AG09319 (cell line): ENCODE results near the gene EHD3.

Experiments used
- DNase-seq: peaks from one replicate; pipeline ENCODE4 v3.0.0-alpha.2; 2010; ENCODE audit warnings: low read depth; ENCODE audit errors: extremely low read depth
- TF ChIP-seq, protein P1 (sequence below): IDR thresholded peaks from 2 replicates; pipeline ENCODE4 v1.5.1; 2011; ENCODE audit warnings: low read depth, mild to moderate bottlenecking, inconsistent platforms, low read length, moderate library complexity

Gene EHD3

DNA sequence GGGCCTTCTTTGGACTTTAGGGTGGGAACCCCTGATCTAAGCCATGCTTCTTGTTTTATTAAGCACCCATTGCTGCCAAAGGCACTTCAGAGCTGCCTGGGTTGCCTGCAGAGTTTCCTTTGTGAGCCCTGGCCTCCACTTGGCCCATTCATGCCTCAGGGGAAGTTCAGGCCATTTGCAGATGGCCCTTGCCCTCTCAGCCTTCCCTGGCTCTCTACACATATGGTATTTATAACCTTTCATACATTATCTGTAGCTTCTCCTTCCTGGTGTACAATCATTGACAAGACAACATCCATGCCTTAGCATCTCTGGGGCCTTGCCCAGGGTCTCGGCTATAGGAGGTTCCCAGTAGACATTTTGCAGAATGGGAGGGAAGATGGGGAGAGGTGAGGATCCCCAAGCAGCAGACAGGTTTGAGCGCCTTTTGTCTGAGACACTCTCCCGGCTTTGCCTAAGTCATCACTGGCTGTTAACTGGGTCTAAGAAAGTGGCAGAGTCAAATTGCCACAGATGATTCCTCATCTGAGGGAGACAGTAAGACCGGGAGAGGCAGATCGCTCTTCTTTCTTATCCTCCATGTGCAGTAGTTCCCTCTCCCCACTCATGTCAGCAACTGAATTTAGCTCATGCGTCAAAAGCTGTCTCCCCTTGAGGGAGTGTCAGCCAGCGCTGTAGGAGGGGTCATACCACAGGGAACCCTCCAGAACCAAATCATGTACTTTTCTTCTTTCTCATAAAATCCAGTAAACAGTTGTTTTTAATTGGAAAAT is 2.7 kb downstream of the EHD3 start:
- no peak for DNase-seq

DNA sequence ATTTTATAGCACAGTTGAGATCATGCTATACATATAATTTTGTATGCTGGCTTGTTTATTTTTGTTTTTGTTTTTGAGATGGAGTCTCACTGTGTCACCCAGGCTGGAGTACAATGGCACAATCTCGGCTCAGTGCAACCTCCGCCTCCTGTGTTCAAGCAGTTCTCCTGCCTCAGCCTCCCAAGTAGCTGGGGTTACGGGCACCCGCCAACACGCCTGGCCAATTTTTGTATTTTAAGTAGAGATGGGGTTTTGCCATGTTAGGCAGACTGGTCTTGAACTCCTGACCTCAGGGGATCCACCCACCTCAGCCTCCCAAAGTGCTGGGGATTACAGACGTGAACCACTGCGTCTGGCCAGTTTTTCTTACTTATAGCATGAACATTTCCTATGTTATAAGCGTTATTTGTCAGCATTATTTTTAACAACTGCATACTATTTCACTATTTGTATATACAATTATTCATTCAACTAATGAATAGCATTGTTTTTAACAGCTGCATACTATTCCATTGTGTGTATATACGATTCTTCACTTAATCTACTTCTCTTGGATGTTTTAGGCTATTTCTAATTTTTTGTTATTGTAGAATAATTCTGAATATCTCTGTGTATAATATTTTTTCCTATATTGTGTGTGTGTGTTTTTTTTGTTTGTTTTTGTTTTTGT is 3.5 kb downstream of the EHD3 start:
- no peak for DNase-seq
- TF ChIP-seq, protein P1, sequence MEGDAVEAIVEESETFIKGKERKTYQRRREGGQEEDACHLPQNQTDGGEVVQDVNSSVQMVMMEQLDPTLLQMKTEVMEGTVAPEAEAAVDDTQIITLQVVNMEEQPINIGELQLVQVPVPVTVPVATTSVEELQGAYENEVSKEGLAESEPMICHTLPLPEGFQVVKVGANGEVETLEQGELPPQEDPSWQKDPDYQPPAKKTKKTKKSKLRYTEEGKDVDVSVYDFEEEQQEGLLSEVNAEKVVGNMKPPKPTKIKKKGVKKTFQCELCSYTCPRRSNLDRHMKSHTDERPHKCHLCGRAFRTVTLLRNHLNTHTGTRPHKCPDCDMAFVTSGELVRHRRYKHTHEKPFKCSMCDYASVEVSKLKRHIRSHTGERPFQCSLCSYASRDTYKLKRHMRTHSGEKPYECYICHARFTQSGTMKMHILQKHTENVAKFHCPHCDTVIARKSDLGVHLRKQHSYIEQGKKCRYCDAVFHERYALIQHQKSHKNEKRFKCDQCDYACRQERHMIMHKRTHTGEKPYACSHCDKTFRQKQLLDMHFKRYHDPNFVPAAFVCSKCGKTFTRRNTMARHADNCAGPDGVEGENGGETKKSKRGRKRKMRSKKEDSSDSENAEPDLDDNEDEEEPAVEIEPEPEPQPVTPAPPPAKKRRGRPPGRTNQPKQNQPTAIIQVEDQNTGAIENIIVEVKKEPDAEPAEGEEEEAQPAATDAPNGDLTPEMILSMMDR: no peak

More for the DNA sequence above, 2.7 kb downstream of the EHD3 start:
- TF ChIP-seq, protein P1: no peak

DNA sequence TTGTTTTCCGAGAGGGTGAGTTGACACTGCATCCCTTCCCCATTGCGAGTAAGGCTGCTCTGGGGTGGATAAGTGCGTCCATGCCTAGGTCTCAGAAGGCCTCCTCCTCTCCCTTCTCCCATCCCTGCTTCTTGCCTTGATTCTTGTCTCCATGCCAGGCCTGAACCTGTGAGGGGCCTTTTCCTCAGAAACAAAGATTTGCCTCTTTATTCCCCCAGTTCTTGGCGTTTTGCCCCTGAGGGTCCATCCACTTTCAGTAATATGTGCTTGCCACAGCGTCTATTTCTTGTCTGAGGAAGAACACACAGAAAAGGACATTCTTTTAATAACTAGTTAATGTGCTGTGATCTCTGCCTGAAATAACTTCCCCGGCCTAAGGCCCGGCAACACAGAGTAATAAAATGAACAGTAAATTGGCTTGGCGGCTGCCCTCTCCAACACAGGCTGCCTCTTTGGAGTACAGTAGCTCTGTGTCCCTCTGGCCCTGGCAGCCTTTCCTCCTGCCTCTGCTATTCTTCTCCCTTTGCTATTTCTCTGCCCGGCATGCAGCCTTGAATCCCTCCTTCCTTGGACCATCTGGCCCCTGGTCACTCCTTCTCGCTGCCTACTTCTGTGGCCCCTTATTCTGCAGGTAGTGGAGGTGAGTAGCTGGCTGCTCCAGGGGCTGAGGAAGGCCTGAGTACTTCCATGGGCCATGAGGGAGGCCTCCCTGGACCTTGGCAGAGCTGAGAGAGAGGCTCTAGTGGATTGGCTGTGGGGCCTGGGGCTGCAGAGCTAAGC is 4.4 kb downstream of the EHD3 start:
- TF ChIP-seq, protein P1: no peak
- DNase-seq: no peak

DNA sequence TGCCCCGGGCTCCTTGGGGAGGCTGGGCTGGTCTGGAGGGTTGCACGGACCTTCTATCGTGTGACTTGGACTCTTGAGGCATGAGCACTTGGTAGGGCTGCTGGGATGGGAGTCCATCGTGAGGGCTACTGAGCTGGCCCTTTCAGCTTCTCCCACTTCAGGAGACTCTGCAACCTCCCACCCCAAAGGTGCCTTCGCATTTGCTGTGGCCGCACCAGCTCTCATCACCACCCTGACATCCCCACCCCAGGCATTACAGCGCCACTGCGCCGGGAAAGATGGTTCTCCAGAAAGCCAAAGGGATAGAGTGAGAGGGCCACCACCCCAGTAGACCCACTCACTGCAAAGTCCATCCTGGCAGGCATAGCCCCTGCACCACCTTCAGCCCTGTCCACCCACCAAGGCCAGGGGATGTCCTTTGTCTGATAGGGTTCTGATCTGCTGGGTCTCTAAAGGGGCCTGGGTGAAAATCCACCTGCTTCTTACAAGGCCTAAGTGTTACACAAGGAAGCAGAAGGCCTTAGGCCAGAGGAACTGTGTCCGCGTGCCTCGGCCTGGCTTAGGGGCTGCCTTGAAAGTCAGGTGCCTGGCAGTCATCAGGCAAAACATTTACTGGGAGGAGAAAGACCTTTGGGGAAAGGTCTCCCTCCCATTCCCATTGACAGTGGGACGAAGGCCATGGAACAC is 5.1 kb downstream of the EHD3 start:
- TF ChIP-seq, protein P1: no peak
- DNase-seq: no peak

DNA sequence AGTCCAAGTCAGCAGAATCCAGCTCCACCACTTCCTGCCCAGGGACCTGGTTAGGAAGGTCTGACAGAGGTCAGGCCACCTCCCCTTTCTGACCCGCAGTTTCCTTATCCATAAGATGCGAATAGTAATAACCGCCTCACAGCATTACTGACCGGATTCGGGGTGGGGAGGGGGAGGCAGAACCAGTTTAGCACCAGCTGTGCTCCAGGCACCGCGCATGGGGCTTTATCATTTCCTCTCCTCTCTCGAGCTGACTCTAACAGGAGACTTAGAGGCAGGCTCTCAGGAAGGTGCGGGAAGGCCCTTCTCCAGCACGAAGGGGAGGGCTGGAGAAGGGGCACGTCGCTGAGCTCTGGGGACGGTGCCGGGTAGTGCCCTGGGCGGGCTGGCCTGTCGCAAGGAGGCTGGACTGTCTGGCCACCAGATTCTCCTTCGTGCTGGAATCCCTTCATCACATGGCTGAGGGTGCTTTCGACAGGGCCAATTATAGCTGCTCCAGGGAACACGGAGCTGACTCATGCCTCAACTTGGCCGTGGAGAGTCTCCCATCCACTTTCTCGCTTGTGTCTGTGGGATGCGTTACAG is 5.7 kb downstream of the EHD3 start:
- DNase-seq: no peak
- TF ChIP-seq, protein P1: no peak

DNA sequence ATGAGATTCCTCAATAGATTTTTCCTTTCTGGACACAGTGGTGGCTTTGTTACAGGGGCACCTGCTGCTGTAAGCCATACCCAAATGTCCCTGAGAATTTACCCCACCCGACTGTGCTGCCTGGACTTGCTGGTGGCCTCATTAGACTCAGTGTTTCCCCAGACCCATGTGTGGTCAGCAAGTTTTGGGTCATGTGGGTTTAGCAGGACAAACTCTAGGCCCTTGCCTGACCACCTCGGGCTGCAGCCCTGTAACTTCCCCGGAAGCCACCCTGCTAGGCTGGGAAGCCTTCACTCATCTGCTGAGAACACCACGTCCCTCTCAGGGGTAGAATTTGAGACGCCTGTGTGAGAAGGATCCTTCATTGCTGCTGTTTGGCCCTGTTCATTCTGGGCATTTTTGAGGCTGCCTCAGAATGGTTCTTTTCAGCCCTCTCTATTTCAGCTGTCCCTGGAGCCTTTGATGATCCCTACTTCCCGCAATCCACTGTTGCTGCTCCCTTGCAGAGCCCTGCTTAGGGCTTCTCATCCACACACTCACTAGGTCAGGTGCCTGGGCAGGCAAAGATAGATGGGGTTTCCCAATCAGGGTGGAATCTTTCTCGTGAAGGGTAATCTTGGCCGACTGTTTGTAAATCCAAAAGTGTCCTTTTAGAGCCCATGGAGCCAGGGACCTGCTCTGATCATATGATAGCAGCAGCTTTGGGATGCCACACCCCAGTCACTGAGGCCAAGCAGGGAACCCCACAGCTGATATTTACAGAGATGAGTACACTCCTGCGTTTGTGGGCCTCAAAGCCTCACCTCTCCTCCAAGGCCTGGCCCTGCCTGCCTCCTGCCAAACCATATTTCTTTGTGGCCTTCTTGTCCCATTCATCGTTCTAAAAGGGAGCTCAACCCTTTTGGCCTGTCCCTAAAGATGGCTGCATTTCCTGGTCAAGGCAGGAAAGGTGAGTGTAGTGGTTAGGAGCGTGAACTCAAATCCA is 6.7 kb downstream of the EHD3 start:
- TF ChIP-seq, protein P1: no peak
- DNase-seq: no peak
